Nephron (organoid): ENCODE measurements around the gene SH2D2A.

Experiments used
- H3K27ac Mint-ChIP-seq, 3 experiments: 2 replicates each; pipeline ENCODE4 v1.8.0; 2020; ENCODE audit warnings: mixed read lengths in 3 of 3, mild to moderate bottlenecking in 2 of 3, moderate library complexity in 1 of 3
- H3K27me3 Mint-ChIP-seq: 2 replicates; pipeline ENCODE4 v1.8.0; 2021; ENCODE audit warnings: low read depth, mild to moderate bottlenecking, moderate library complexity, mixed read lengths
- H3K36me3 Mint-ChIP-seq: 2 replicates; pipeline ENCODE4 v1.8.0; 2020; ENCODE audit warnings: low read depth, mixed read lengths
- H3K4me1 Mint-ChIP-seq: 2 replicates; pipeline ENCODE4 v1.8.0; 2020; ENCODE audit warnings: mixed read lengths
- H3K4me3 Mint-ChIP-seq, 3 experiments: 2 replicates each; pipeline ENCODE4 v1.8.0; 2020; ENCODE audit warnings: mild to moderate bottlenecking in 3 of 3, mixed read lengths in 3 of 3, moderate library complexity in 2 of 3
- H3K9me3 Mint-ChIP-seq: 2 replicates; pipeline ENCODE4 v1.8.0; 2020; ENCODE audit warnings: mixed read lengths
- CTCF ChIP-seq, 3 experiments: fragments of 200-600 bp; sonication (generic); IDR thresholded peaks; one replicate each; pipeline ENCODE4 v1.5.0; 2021; ENCODE audit warnings: antibody characterized with exemption in 3 of 3; ENCODE audit not compliant: unreplicated experiment in 3 of 3

Gene SH2D2A

GRCh38 chr1:156816561-156817328 lies at the start of gene SH2D2A:
Gene SH2D2A, minus strand, starts transcription at chr1:156816848. Its CDS starts 140 bp downstream, at chr1:156816708.
- Mint-ChIP-seq H3K27ac (peak within 1 kb of the TSS; percentile 86 to 91 (median 91)), H3K9me3 (peaks cover 6% of the 10 kb centered on the region), H3K4me3 (no peak within 1 kb of the TSS), H3K36me3 (no peaks in the 10 kb centered on the region), H3K27me3 (peaks cover 23% of the 10 kb centered on the region), H3K4me1 (peaks cover 40% of the 10 kb centered on the region)
- no peak for TF ChIP-seq CTCF (IDR thresholded peaks at IDR 0.05; ENCODE audit: unreplicated experiment in 3 of 3)

DNA sequence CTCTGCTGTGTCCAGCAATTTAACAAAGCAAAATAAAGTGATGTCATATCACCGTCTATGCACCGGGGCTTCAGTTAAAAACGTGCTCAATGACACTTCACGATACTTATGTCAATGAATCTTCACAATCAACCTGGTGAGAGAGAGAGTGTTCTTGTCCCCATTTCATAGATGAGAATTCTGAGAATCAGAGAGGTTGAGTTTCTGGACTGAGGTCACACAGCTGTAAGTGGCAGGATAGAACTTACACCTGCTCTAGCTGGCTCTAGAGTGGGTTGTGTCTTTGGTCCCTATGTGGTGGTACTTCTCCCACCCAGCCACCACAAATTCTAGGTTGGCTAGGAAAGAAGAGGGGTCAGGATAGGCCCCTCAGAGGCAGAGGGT lies 49.2 kb upstream of the SH2D2A start:
- H3K36me3 Mint-ChIP-seq = no peaks in the 10 kb centered on the region
- H3K27me3 Mint-ChIP-seq = peaks cover 49% of the 10 kb centered on the region
- no peak for TF ChIP-seq CTCF (IDR thresholded peaks at IDR 0.05; ENCODE audit: unreplicated experiment in 3 of 3)
- H3K4me1 Mint-ChIP-seq = peaks cover 59% of the 10 kb centered on the region
- H3K4me3 Mint-ChIP-seq = no peak overlapping the region
- peak overlapping the region in 1 of 3 experiments; percentile 67 for H3K27ac Mint-ChIP-seq
- H3K9me3 Mint-ChIP-seq = no peaks in the 10 kb centered on the region

DNA sequence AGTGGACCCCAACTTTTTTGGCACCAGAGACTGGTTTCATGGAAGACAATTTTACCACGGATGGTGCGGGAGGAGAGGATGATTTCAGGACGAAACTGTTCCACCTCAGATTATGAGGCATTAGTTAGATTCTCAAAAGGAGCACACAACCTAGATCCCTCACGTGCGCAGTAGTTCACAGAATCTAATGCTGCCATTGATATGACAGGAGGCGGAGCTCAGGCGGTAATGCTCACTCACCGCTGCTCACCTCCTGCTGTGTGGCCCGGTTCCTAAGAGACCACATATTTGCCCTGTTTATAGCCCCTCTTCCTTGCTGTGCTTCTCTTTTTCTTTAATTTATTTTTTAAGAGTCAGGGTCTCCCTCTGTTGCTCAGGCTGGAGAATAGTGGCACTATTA lies 48.6 kb upstream of the SH2D2A start:
- Mint-ChIP-seq H3K36me3 (no peaks in the 10 kb centered on the region), H3K9me3 (no peaks in the 10 kb centered on the region), H3K27me3 (peaks cover 52% of the 10 kb centered on the region), H3K4me3 (no peak overlapping the region), H3K27ac (peak overlapping the region in 1 of 3 experiments; percentile 67), H3K4me1 (peaks cover 57% of the 10 kb centered on the region)
- TF ChIP-seq CTCF (IDR thresholded peaks at IDR 0.05; ENCODE audit: unreplicated experiment in 3 of 3) = no peak

GRCh38 chr1:156864796-156865195 lies 48.1 kb upstream of the SH2D2A start:
- H3K4me3 Mint-ChIP-seq = no peak overlapping the region
- H3K27ac Mint-ChIP-seq = no peak overlapping the region
- TF ChIP-seq CTCF (IDR thresholded peaks at IDR 0.05; ENCODE audit: unreplicated experiment in 3 of 3) = no peak
- H3K27me3 Mint-ChIP-seq = peaks cover 54% of the 10 kb centered on the region
- peaks cover 58% of the 10 kb centered on the region for H3K4me1 Mint-ChIP-seq
- no peaks in the 10 kb centered on the region for H3K36me3 Mint-ChIP-seq
- no peaks in the 10 kb centered on the region for H3K9me3 Mint-ChIP-seq

GRCh38 chr1:156863631-156864030 lies 47.0 kb upstream of the SH2D2A start:
- peaks cover 55% of the 10 kb centered on the region for H3K4me1 Mint-ChIP-seq
- H3K27me3 Mint-ChIP-seq = peaks cover 63% of the 10 kb centered on the region
- peak overlapping the region; percentile 44 to 54 (median 45) for H3K4me3 Mint-ChIP-seq
- no peaks in the 10 kb centered on the region for H3K9me3 Mint-ChIP-seq
- no peaks in the 10 kb centered on the region for H3K36me3 Mint-ChIP-seq
- H3K27ac Mint-ChIP-seq = peak overlapping the region in 2 of 3 experiments; percentile 24 to 47
- TF ChIP-seq CTCF (IDR thresholded peaks at IDR 0.05; ENCODE audit: unreplicated experiment in 3 of 3) = no peak
